WERI-Rb-1 (cell line): ENCODE measurements around the gene BRSK1.

Source experiments
- DNase-seq: peaks from one replicate; pipeline ENCODE4 v3.0.0-alpha.2; 2020
- H3K27ac ChIP-seq: fragments of 250-450 bp; sonication (Bioruptor Pico); 2 replicates; pipeline ENCODE4 v1.5.1; 2020; ENCODE audit warnings: mild to moderate bottlenecking, moderate library complexity
- H3K27me3 ChIP-seq: fragments of 250-450 bp; sonication (Bioruptor Pico); 2 replicates; pipeline ENCODE4 v1.5.1; 2021; ENCODE audit warnings: mild to moderate bottlenecking, low read depth, moderate library complexity; ENCODE audit not compliant: insufficient read depth, severe bottlenecking
- H3K36me3 ChIP-seq: fragments of 250-450 bp; sonication (Bioruptor Pico); 2 replicates; pipeline ENCODE4 v1.5.1; 2020; ENCODE audit warnings: mild to moderate bottlenecking, moderate library complexity
- H3K4me3 ChIP-seq: 2 replicates; pipeline ENCODE4 v1.5.1; 2011; ENCODE audit warnings: low read depth, mild to moderate bottlenecking, control low read depth, low read length
- H3K9me3 ChIP-seq: fragments of 250-450 bp; sonication (Bioruptor Pico); 2 replicates; pipeline ENCODE4 v1.5.1; 2021; ENCODE audit warnings: mild to moderate bottlenecking, moderate library complexity; ENCODE audit not compliant: severe bottlenecking
- CTCF ChIP-seq: IDR thresholded peaks from 2 replicates; pipeline ENCODE4 v1.5.1; 2011; ENCODE audit warnings: low read depth, mild to moderate bottlenecking, control low read depth, inconsistent platforms, low read length

Gene BRSK1

GRCh38 chr19:55352549-55353145 is 68.8 kb downstream of the BRSK1 start:
- Histone ChIP-seq H3K27ac (no peak overlapping the region), H3K36me3 (peaks cover 11% of the 10 kb centered on the region), H3K4me3 (no peak overlapping the region), H3K27me3 (no peaks in the 10 kb centered on the region), H3K9me3 (no peaks in the 10 kb centered on the region)
- DNase-seq: no peak
- no peak for TF ChIP-seq CTCF

- TF ChIP-seq CTCF: no peak
- Histone ChIP-seq H3K27ac (no peak overlapping the region), H3K36me3 (peaks cover 11% of the 10 kb centered on the region), H3K9me3 (no peaks in the 10 kb centered on the region), H3K27me3 (no peaks in the 10 kb centered on the region), H3K4me3 (peak overlapping the region; percentile 54)
- DNase-seq: no peak
Observed at GRCh38 chr19:55353356-55353802, 69.6 kb downstream of the BRSK1 start.

- H3K27me3 ChIP-seq: no peaks in the 10 kb centered on the region
- TF ChIP-seq CTCF: no peak
- peaks cover 7% of the 10 kb centered on the region for H3K36me3 ChIP-seq
- peak; percentile 73 for DNase-seq
- no peak overlapping the region for H3K27ac ChIP-seq
- peak overlapping the region; percentile 54 for H3K4me3 ChIP-seq
- H3K9me3 ChIP-seq: no peaks in the 10 kb centered on the region
Observed at GRCh38 chr19:55353803-55354697, 70.3 kb downstream of the BRSK1 start.

GRCh38 chr19:55354698-55355212 is 71.0 kb downstream of the BRSK1 start, which contains the start of gene COX6B2:
TSS of gene COX6B2 (minus strand) at chr19:55354719. CDS start at chr19:55354521, 198 bp downstream.
- peaks cover 3% of the 10 kb centered on the region; the same call in 1 of the 2 replicates for H3K36me3 ChIP-seq
- no peaks in the 10 kb centered on the region for H3K27me3 ChIP-seq
- H3K9me3 ChIP-seq: no peaks in the 10 kb centered on the region
- peak within 1 kb of the TSS; percentile 54 for H3K4me3 ChIP-seq
- DNase-seq: no peak
- TF ChIP-seq CTCF: no peak
- peak within 1 kb of the TSS; percentile 42 for H3K27ac ChIP-seq

- Histone ChIP-seq H3K27me3 (no peaks in the 10 kb centered on the region), H3K9me3 (no peaks in the 10 kb centered on the region), H3K27ac (peak overlapping the region; percentile 42), H3K36me3 (peaks cover under 1% of the 10 kb centered on the region; the same call in 1 of the 2 replicates), H3K4me3 (no peak overlapping the region)
- DNase-seq: peak; percentile 71
- TF ChIP-seq CTCF: no peak
Observed at GRCh38 chr19:55355213-55355821, 71.5 kb downstream of the BRSK1 start.
